SK-N-SH (cell line): ENCODE results near the gene KRTAP10-5. TPM values are rescaled to one million over a fixed set of nuclear protein-coding genes. Genes with fewer than 3 reads are reported as not detected.

Experiments used
- CTCF ChIA-PET: fragments of 300-600, 350-600 bp; formaldehyde crosslinking; extraction: SDS; loops from one replicate; lab custom pipeline; 2021; lab: Yijun Ruan, JAX
- POLR2A ChIA-PET: fragments of 350-600 bp; sonication (Branson Sonifier 250); formaldehyde crosslinking; extraction: SDS; loops from one replicate; lab custom pipeline; 2020; ENCODE audit warnings: antibody characterized with exemption, inconsistent platforms; lab: Yijun Ruan, JAX
- DNase-seq: peaks from one replicate; pipeline ENCODE4 v3.0.0; 2012
- H2AFZ ChIP-seq: fragments of 200-600 bp; sonication (generic); 2 replicates; pipeline ENCODE4 v1.8.1; 2016; ENCODE audit warnings: antibody characterized with exemption, mild to moderate bottlenecking, low read depth
- H3F3A ChIP-seq: fragments of 200-600 bp; sonication (generic); replicated peaks from 2 replicates; pipeline ENCODE3; 2016; ENCODE audit warnings: antibody characterized with exemption, mild to moderate bottlenecking; ENCODE audit not compliant: insufficient read depth
- H3K27ac ChIP-seq, 2 experiments: fragments of 200-500 bp in 1 of 2; fragments of 200-600 bp in 1 of 2; sonication (Bioruptor generic) in 1 of 2; sonication (generic), shearing (Covaris generic) in 1 of 2; 2 replicates each; pipeline versions ENCODE4 v1.5.1 to v1.6.1; 2014 to 2016; ENCODE audit warnings: low read depth in 2 of 2, inconsistent platforms in 1 of 2, low read length in 1 of 2, mild to moderate bottlenecking in 1 of 2, mixed read lengths in 1 of 2
- H3K27me3 ChIP-seq: fragments of 200-600 bp; sonication (generic), shearing (Covaris generic); 2 replicates; pipeline ENCODE4 v1.6.1; 2016; ENCODE audit warnings: mixed run types; ENCODE audit not compliant: insufficient read depth
- H3K36me3 ChIP-seq, 2 experiments: fragments of 200-500 bp in 1 of 2; fragments of 200-600 bp in 1 of 2; sonication (Bioruptor generic) in 1 of 2; sonication (generic) in 1 of 2; replicated peaks in 1 of 2; 2 replicates each; pipeline versions ENCODE3 to v1.5.1; 2014 to 2016; ENCODE audit warnings: low read length in 1 of 2, mild to moderate bottlenecking in 1 of 2; ENCODE audit not compliant: insufficient read depth in 2 of 2, control insufficient read depth in 1 of 2
- H3K4me1 ChIP-seq, 2 experiments: fragments of 200-500 bp in 1 of 2; fragments of 200-600 bp in 1 of 2; sonication (Bioruptor generic) in 1 of 2; sonication (generic), shearing (Covaris generic) in 1 of 2; 2 replicates each; pipeline versions ENCODE4 v1.5.1 to v1.6.1; 2014 to 2016; ENCODE audit warnings: low read depth in 1 of 2, low read length in 1 of 2, mixed run types in 1 of 2; ENCODE audit not compliant: insufficient read depth in 2 of 2, control insufficient read depth in 1 of 2
- H3K4me2 ChIP-seq: fragments of 200-600 bp; sonication (generic), shearing (Covaris generic); 2 replicates; pipeline ENCODE4 v1.6.1; 2017; ENCODE audit warnings: mixed run types
- H3K4me3 ChIP-seq, 2 experiments: fragments of 200-500 bp in 1 of 2; fragments of 200-600 bp in 1 of 2; sonication (Bioruptor generic) in 1 of 2; sonication (generic), shearing (Covaris generic) in 1 of 2; 2 replicates each; pipeline versions ENCODE4 v1.5.1 to v1.8.1; 2014 to 2016; ENCODE audit warnings: low read depth in 2 of 2, inconsistent platforms in 1 of 2, low read length in 1 of 2, mild to moderate bottlenecking in 1 of 2, mixed read lengths in 1 of 2, moderate library complexity in 1 of 2
- H3K79me2 ChIP-seq: fragments of 200-600 bp; sonication (generic); 2 replicates; pipeline ENCODE4 v1.8.1; 2017; ENCODE audit warnings: mild to moderate bottlenecking; ENCODE audit not compliant: insufficient read depth
- H3K9ac ChIP-seq: fragments of 200-600 bp; sonication (generic); 2 replicates; pipeline ENCODE4 v1.6.1; 2017; ENCODE audit warnings: mixed run types
- H3K9me2 ChIP-seq: fragments of 200-600 bp; sonication (generic); 2 replicates; pipeline ENCODE4 v1.6.1; 2017; ENCODE audit warnings: mixed run types
- H3K9me3 ChIP-seq: fragments of 200-600 bp; sonication (generic); 2 replicates; pipeline ENCODE4 v1.6.1; 2017; ENCODE audit warnings: mixed run types, mild to moderate bottlenecking, moderate library complexity
- H4K20me1 ChIP-seq: fragments of 200-600 bp; sonication (generic); 2 replicates; pipeline ENCODE4 v1.6.1; 2017; ENCODE audit warnings: mild to moderate bottlenecking, mixed run types; ENCODE audit not compliant: insufficient read depth
- ELF1 ChIP-seq: IDR thresholded peaks from 2 replicates; pipeline ENCODE4 v1.4.0; 2012
- FOXM1 ChIP-seq: IDR thresholded peaks from 2 replicates; pipeline ENCODE4 v1.4.0; 2012; ENCODE audit warnings: low read depth, mild to moderate bottlenecking
- GATA2 ChIP-seq: sonication (generic); formaldehyde crosslinking; IDR thresholded peaks from 2 replicates; pipeline ENCODE4 v1.5.0; 2020; ENCODE audit warnings: mild to moderate bottlenecking, missing genetic modification reagents
- MEF2A ChIP-seq: IDR thresholded peaks from 2 replicates; pipeline ENCODE4 v1.4.0; 2012; ENCODE audit warnings: low read depth, borderline replicate concordance
- RAD21 ChIP-seq: IDR thresholded peaks from 2 replicates; pipeline ENCODE4 v1.6.1; 2012; ENCODE audit warnings: mild to moderate bottlenecking, low read length
- RFX5 ChIP-seq: IDR thresholded peaks from 2 replicates; pipeline ENCODE4 v1.6.1; 2012; ENCODE audit warnings: mild to moderate bottlenecking, improper control_type of control experiment, low read length
- SIN3A ChIP-seq: IDR thresholded peaks from 2 replicates; pipeline ENCODE4 v1.6.1; 2012; ENCODE audit warnings: low read depth, mild to moderate bottlenecking, low read length, moderate library complexity, borderline replicate concordance
- TEAD4 ChIP-seq: IDR thresholded peaks from 2 replicates; pipeline ENCODE4 v1.4.0; 2012; ENCODE audit warnings: mild to moderate bottlenecking, borderline replicate concordance; ENCODE audit not compliant: insufficient read depth
- ZBTB33 ChIP-seq: IDR thresholded peaks from 2 replicates; pipeline ENCODE4 v1.4.0; 2012; ENCODE audit warnings: low read depth, borderline replicate concordance
- WGBS: methylation state at CpG from one replicate; pipeline ENCODE4 v1.1.6; 2017; ENCODE audit warnings: low lambda C conversion rate; 5-methylcytosine and 5-hydroxymethylcytosine counted together
- polyA plus RNA-seq, 3 experiments: library from polyadenylated mRNA; depleted of rRNA; stranded (reverse); fragments of >200 nt; gene quantifications; 2 replicates each; pipeline ENCODE4 v1.2.3, GENCODE V29; 2012
- TF ChIP-seq, protein P1 (sequence below): fragments of 200-600 bp; sonication (generic); IDR thresholded peaks from 2 replicates; pipeline ENCODE4 v1.6.1; 2017; ENCODE audit warnings: antibody characterized with exemption, mild to moderate bottlenecking, moderate library complexity

Gene KRTAP10-5
- polyA plus RNA-seq, 1 of the 3 experiments (the other 2 are of a cell fraction), result not detected

DNA sequence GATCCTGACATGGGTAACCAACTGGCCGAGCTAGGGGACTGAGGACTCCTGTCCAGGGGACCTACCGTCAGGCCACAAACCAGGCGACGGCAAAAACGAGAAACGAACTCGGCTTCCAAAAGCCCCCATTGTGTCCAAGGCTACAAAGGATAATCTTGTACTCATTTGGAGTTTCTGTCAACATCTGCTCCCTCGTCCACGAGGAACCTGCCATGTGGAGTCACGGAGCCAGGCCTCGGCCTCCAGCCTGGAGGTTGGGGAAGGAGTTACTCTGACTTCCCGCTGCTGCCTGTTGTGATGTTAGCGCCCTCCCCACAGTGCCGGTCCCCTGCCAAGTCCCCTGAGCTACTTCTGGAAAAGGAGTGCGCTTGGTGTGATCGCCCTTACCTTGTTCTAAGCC, 47.7 kb downstream of the KRTAP10-5 start:
- Histone ChIP-seq H3K9me2 (no peaks in the 10 kb centered on the region), H3K4me1 (no peaks in the 10 kb centered on the region; a peak in 1 of 4 replicates), H3K4me2 (no peak overlapping the region), H4K20me1 (no peaks in the 10 kb centered on the region), H3K36me3 (no peaks in the 10 kb centered on the region), H3F3A (no peaks in the 10 kb centered on the region), H3K27me3 (peaks cover 35% of the 10 kb centered on the region; the same call in 1 of the 2 replicates), H2AFZ (no peak overlapping the region), H3K9me3 (no peaks in the 10 kb centered on the region), H3K4me3 (no peak overlapping the region), H3K79me2 (no peaks in the 10 kb centered on the region), H3K9ac (no peak overlapping the region), H3K27ac (no peak overlapping the region)
- 75% methylated on average over 13 of the region's 16 CpGs for WGBS
- TF ChIP-seq SIN3A (no peak), ZBTB33 (no peak), MEF2A (no peak), RAD21 (no peak), RFX5 (no peak), FOXM1 (no peak), ELF1 (no peak), GATA2 (CRISPR knock-in tag) (no peak)
- TF ChIP-seq, protein P1, sequence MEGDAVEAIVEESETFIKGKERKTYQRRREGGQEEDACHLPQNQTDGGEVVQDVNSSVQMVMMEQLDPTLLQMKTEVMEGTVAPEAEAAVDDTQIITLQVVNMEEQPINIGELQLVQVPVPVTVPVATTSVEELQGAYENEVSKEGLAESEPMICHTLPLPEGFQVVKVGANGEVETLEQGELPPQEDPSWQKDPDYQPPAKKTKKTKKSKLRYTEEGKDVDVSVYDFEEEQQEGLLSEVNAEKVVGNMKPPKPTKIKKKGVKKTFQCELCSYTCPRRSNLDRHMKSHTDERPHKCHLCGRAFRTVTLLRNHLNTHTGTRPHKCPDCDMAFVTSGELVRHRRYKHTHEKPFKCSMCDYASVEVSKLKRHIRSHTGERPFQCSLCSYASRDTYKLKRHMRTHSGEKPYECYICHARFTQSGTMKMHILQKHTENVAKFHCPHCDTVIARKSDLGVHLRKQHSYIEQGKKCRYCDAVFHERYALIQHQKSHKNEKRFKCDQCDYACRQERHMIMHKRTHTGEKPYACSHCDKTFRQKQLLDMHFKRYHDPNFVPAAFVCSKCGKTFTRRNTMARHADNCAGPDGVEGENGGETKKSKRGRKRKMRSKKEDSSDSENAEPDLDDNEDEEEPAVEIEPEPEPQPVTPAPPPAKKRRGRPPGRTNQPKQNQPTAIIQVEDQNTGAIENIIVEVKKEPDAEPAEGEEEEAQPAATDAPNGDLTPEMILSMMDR, result no peak
- DNase-seq, result no peak
- CTCF ChIA-PET, result interaction anchor here (1.1 kb wide), 1 partner anchor 12 kb away, joined by 3 read pairs; no protein-coding TSS in a partner anchor
- POLR2A ChIA-PET, result no interaction called here

- Histone ChIP-seq H3K36me3 (no peaks in the 10 kb centered on the region), H3K9me3 (no peaks in the 10 kb centered on the region)
- WGBS, result 25% methylated on average over 23 of the region's 30 CpGs
- no peak for TF ChIP-seq TEAD4
- TF ChIP-seq, all 33 proteins: peak for 0
- H3K4me3 ChIP-seq, result no peak overlapping the region
- no peak overlapping the region for H3K4me2 ChIP-seq
- H3K27ac ChIP-seq, result no peak overlapping the region
- no peaks in the 10 kb centered on the region; a peak in 1 of 4 replicates for H3K4me1 ChIP-seq
- H3K79me2 ChIP-seq, result no peaks in the 10 kb centered on the region
- no peak overlapping the region for H2AFZ ChIP-seq
- H4K20me1 ChIP-seq, result no peaks in the 10 kb centered on the region
- POLR2A ChIA-PET, result no interaction called here
- CTCF ChIA-PET, result interaction anchor here (1.1 to 1.6 kb wide), 2 partner anchors 11 to 261 kb away, joined by 3 to 6 read pairs; no protein-coding TSS in a partner anchor
- H3K9ac ChIP-seq, result no peak overlapping the region
- peaks cover 35% of the 10 kb centered on the region; the same call in 1 of the 2 replicates for H3K27me3 ChIP-seq
- DNase-seq, result no peak
- H3F3A ChIP-seq, result no peaks in the 10 kb centered on the region
- no peaks in the 10 kb centered on the region for H3K9me2 ChIP-seq
Observed at GRCh38 chr21:44531606-44532564, 48.5 kb downstream of the KRTAP10-5 start.
